RWPE1 (cell line): Measurements from ENCODE around the gene SLC39A11.

ENCODE experiments used
- CTCF ChIA-PET: fragments of 350-600 bp; sonication (Branson Sonifier 250); formaldehyde crosslinking; extraction: SDS; loops from one replicate; lab custom pipeline; 2021; lab: Yijun Ruan, JAX
- POLR2A ChIA-PET: fragments of 400-600 bp; formaldehyde crosslinking; extraction: SDS; loops from one replicate; lab custom pipeline; 2020; ENCODE audit warnings: antibody characterized with exemption; ENCODE audit not compliant: low non-redundant PET; lab: Yijun Ruan, JAX
- DNase-seq: peaks from one replicate; pipeline ENCODE4 v3.0.0; 2012; ENCODE audit warnings: low spot score
- H3K27ac ChIP-seq: fragments of 450-650 bp; 2 replicates; pipeline ENCODE4 v1.5.1; 2017
- CTCF ChIP-seq: fragments of 450-650 bp; conservative IDR thresholded peaks from 2 replicates; pipeline ENCODE4 v1.5.1; 2017; ENCODE audit warnings: low read depth, mild to moderate bottlenecking

Gene SLC39A11

GRCh38 chr17:72648702-72649101 is 443.8 kb downstream of the SLC39A11 start:
- CTCF ChIA-PET = no interaction called here
- TF ChIP-seq CTCF = no peak
- H3K27ac ChIP-seq = no peak overlapping the region
- POLR2A ChIA-PET = no interaction called here
- no peak for DNase-seq

- no peak for TF ChIP-seq CTCF
- ChIA-PET POLR2A (no interaction called here), CTCF (no interaction called here)
- no peak overlapping the region for H3K27ac ChIP-seq
- DNase-seq = no peak
Observed at GRCh38 chr17:72646176-72646575, 446.3 kb downstream of the SLC39A11 start.

- DNase-seq = no peak
- H3K27ac ChIP-seq = no peak overlapping the region
- POLR2A ChIA-PET = no interaction called here
- no peak for TF ChIP-seq CTCF
- CTCF ChIA-PET = interaction anchor here (1.5 kb wide), 1 partner anchor 81 kb away, joined by 4 read pairs; no protein-coding TSS in a partner anchor
Observed at GRCh38 chr17:72644492-72644891, 448.0 kb downstream of the SLC39A11 start.

GRCh38 chr17:72643575-72644216 is 448.8 kb downstream of the SLC39A11 start:
- POLR2A ChIA-PET = no interaction called here
- DNase-seq = no peak
- CTCF ChIA-PET = interaction anchor here (1.5 kb wide), 1 partner anchor 82 kb away, joined by 4 read pairs; no protein-coding TSS in a partner anchor
- no peak overlapping the region for H3K27ac ChIP-seq
- no peak for TF ChIP-seq CTCF

GRCh38 chr17:72642720-72643119 is 449.8 kb downstream of the SLC39A11 start:
- CTCF ChIA-PET = interaction anchor here (1.5 kb wide), 1 partner anchor 83 kb away, joined by 4 read pairs; no protein-coding TSS in a partner anchor

More at GRCh38 chr17:72642720-72643119, 449.8 kb downstream of the SLC39A11 start:
- DNase-seq = no peak
- POLR2A ChIA-PET = no interaction called here
- no peak overlapping the region for H3K27ac ChIP-seq
- TF ChIP-seq CTCF = no peak
